Panc1 (cell line): ENCODE results near the gene TTYH2.

Experiments
- CTCF ChIP-seq: fragments of 450-650 bp; IDR thresholded peaks from 2 replicates; pipeline ENCODE4 v1.5.1; 2017; ENCODE audit warnings: mild to moderate bottlenecking
- REST ChIP-seq, 2 experiments: IDR thresholded peaks; 2 replicates each; pipeline ENCODE4 v1.6.1; 2011 to 2012; ENCODE audit warnings: low read depth in 2 of 2, control low read depth in 1 of 2, low read length in 1 of 2, mild to moderate bottlenecking in 1 of 2, moderate library complexity in 1 of 2; ENCODE audit not compliant: insufficient read depth in 1 of 2

- TF ChIP-seq CTCF (no peak), REST (IDR thresholded peaks at IDR 0.05; ENCODE audit: insufficient read depth in 1 of 2, low read depth in 2 of 2, low read length in 1 of 2) (no peak)
Measured at GRCh38 chr17:74182041-74182723, 31.2 kb upstream of the TTYH2 start.
